Breast epithelium (tissue), 3 donors: ENCODE data around the gene PLXNA4.

Experiments
- POLR2A ChIP-seq: fragments of 450-650 bp; IDR thresholded peaks from one replicate; pipeline ENCODE4 v1.6.1; 2016; ENCODE audit warnings: antibody characterized with exemption, mild to moderate bottlenecking, moderate library complexity
- TF ChIP-seq, protein P1 (sequence below), 3 donors: fragments of 450-650 bp; IDR thresholded peaks; one replicate each; pipeline ENCODE4 v1.5.1; 2016 to 2017; ENCODE audit warnings: antibody characterized with exemption in 3 of 3, mild to moderate bottlenecking in 3 of 3, moderate library complexity in 3 of 3

GRCh38 chr7:132318352-132319318 lies 257.6 kb downstream of the PLXNA4 start:
- TF ChIP-seq, protein P1, sequence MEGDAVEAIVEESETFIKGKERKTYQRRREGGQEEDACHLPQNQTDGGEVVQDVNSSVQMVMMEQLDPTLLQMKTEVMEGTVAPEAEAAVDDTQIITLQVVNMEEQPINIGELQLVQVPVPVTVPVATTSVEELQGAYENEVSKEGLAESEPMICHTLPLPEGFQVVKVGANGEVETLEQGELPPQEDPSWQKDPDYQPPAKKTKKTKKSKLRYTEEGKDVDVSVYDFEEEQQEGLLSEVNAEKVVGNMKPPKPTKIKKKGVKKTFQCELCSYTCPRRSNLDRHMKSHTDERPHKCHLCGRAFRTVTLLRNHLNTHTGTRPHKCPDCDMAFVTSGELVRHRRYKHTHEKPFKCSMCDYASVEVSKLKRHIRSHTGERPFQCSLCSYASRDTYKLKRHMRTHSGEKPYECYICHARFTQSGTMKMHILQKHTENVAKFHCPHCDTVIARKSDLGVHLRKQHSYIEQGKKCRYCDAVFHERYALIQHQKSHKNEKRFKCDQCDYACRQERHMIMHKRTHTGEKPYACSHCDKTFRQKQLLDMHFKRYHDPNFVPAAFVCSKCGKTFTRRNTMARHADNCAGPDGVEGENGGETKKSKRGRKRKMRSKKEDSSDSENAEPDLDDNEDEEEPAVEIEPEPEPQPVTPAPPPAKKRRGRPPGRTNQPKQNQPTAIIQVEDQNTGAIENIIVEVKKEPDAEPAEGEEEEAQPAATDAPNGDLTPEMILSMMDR (IDR thresholded peaks at IDR 0.05) = peak; percentile 83 to 89 (median 87)
- no peak for TF ChIP-seq POLR2A
